Activated CD8-positive, alpha-beta T cell treated with anti-CD3 and anti-CD28 coated beads for 36 hours (primary cell): ENCODE data around the gene PSRC1. TPM values are rescaled to one million over a fixed set of nuclear protein-coding genes. Genes with fewer than 3 reads are reported as not detected.
A peak's percentile ranks its signal among the peaks of the same experiment; 100 is the strongest.

Experiments used
- ATAC-seq: fragments of 200-7000 bp; cut with Tn5 transposase; one replicate; pipeline ENCODE4 v1.10.0; 2021; ENCODE audit warnings: mild to moderate bottlenecking, moderate library complexity
- CTCF ChIA-PET: fragments of 350-600 bp; sonication (Branson Sonifier 250); formaldehyde crosslinking; loops from one replicate; lab custom pipeline; 2021; ENCODE audit warnings: antibody characterized with exemption; lab: Charles Lee
- POLR2A ChIA-PET: fragments of 350-600 bp; sonication (Branson Sonifier 250); formaldehyde crosslinking; loops from one replicate; lab custom pipeline; 2021; ENCODE audit warnings: antibody characterized with exemption; lab: Charles Lee
- DNase-seq: peaks from one replicate; pipeline ENCODE4 v3.0.0-alpha.2; 2020
- H3K27ac Mint-ChIP-seq: one replicate; pipeline ENCODE4 v1.8.0; 2021; ENCODE audit warnings: mild to moderate bottlenecking, mixed read lengths
- H3K27me3 Mint-ChIP-seq: one replicate; pipeline ENCODE4 v1.8.0; 2021; ENCODE audit warnings: mixed read lengths
- H3K36me3 Mint-ChIP-seq: one replicate; pipeline ENCODE4 v1.8.0; 2021; ENCODE audit warnings: low read depth, mixed read lengths
- H3K4me1 Mint-ChIP-seq: one replicate; pipeline ENCODE4 v1.8.0; 2021; ENCODE audit warnings: low read depth, mixed read lengths
- H3K4me3 Mint-ChIP-seq: one replicate; pipeline ENCODE4 v1.8.0; 2021; ENCODE audit warnings: mild to moderate bottlenecking, moderate library complexity, mixed read lengths
- H3K9me3 Mint-ChIP-seq: one replicate; pipeline ENCODE4 v1.8.0; 2021; ENCODE audit warnings: mixed read lengths
- intact Hi-C: fragments of 100-400 bp; cut with micrococcal nuclease; formaldehyde crosslinking; loops from one replicate; pipeline ENCODE4 v1.10.0; 2022
- total RNA-seq, 2 experiments: library from RNA; stranded (reverse); gene quantifications; one replicate each; pipeline ENCODE4 v1.2.3, GENCODE V29; 2021
- TF ChIP-seq, protein P1 (sequence below): fragments of 200-600 bp; IDR thresholded peaks from one replicate; pipeline ENCODE4 v1.8.0; 2022; ENCODE audit warnings: antibody characterized with exemption, mild to moderate bottlenecking

The PSRC1 gene
- total RNA-seq, 2 experiments from 2014 or later, result 12.9 to 14.0 TPM

DNA sequence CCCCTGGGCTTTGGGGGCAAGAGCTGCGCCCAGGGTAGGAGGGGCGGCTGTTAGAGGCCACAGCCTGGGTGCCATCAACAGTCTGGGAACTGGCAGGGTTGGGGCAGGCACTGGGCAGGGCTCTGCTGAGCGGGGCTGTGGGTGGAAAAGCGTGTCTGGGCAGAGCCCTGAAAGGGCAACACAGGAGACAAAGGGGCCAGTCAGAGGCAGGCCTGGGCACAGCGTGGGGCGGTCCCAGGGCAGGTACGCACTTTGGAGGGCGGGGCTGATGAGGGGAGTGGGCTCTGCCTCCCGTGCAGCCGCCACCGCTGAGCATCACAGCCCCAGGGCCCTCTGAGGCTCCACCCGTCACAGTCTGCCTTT lies 19.7 kb downstream of the PSRC1 start:
- Mint-ChIP-seq H3K36me3 (no peaks in the 10 kb centered on the region), H3K9me3 (no peaks in the 10 kb centered on the region), H3K27ac (peak overlapping the region; percentile 76), H3K4me1 (peaks cover 2% of the 10 kb centered on the region), H3K4me3 (peak overlapping the region; percentile 12), H3K27me3 (no peaks in the 10 kb centered on the region)
- intact Hi-C loops, result loop anchor here (5.0 kb wide), 3 partner anchors 56 to 269 kb away; partner anchors contain the start of gene SORT1
- TF ChIP-seq, protein P1, sequence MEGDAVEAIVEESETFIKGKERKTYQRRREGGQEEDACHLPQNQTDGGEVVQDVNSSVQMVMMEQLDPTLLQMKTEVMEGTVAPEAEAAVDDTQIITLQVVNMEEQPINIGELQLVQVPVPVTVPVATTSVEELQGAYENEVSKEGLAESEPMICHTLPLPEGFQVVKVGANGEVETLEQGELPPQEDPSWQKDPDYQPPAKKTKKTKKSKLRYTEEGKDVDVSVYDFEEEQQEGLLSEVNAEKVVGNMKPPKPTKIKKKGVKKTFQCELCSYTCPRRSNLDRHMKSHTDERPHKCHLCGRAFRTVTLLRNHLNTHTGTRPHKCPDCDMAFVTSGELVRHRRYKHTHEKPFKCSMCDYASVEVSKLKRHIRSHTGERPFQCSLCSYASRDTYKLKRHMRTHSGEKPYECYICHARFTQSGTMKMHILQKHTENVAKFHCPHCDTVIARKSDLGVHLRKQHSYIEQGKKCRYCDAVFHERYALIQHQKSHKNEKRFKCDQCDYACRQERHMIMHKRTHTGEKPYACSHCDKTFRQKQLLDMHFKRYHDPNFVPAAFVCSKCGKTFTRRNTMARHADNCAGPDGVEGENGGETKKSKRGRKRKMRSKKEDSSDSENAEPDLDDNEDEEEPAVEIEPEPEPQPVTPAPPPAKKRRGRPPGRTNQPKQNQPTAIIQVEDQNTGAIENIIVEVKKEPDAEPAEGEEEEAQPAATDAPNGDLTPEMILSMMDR, result no peak
- ATAC-seq (peak; percentile 34), DNase-seq (no peak)
- ChIA-PET POLR2A (interaction anchor here (1.5 kb wide), 1 partner anchor 9 kb away, joined by 4 read pairs; no protein-coding TSS in a partner anchor), CTCF (interaction anchor here (0.9 to 4.6 kb wide), 10 partner anchors 10 to 269 kb away, joined by 3 to 47 read pairs (median 4); partner anchors contain the start of genes SARS1 and SORT1)

GRCh38 chr1:109262231-109263055 lies 20.5 kb downstream of the PSRC1 start:
- no peak for ATAC-seq
- Mint-ChIP-seq H3K36me3 (no peaks in the 10 kb centered on the region), H3K27me3 (no peaks in the 10 kb centered on the region), H3K9me3 (no peaks in the 10 kb centered on the region), H3K4me1 (peaks cover 2% of the 10 kb centered on the region), H3K4me3 (no peak overlapping the region), H3K27ac (no peak overlapping the region)
- intact Hi-C loops, result loop anchor here (5.0 kb wide), 3 partner anchors 55 to 270 kb away; partner anchors contain the start of gene SORT1
- POLR2A ChIA-PET, result no interaction called here
- CTCF ChIA-PET, result interaction anchor here (1.1 to 4.6 kb wide), 6 partner anchors 9 to 270 kb away, joined by 3 to 47 read pairs (median 11); partner anchors contain the start of gene SORT1
- TF ChIP-seq, protein P1, result no peak
- no peak for DNase-seq

- Mint-ChIP-seq H3K4me3 (no peak overlapping the region), H3K27ac (no peak overlapping the region), H3K9me3 (no peaks in the 10 kb centered on the region), H3K36me3 (no peaks in the 10 kb centered on the region), H3K4me1 (peaks cover 2% of the 10 kb centered on the region), H3K27me3 (no peaks in the 10 kb centered on the region)
- POLR2A ChIA-PET, result no interaction called here
- TF ChIP-seq, protein P1, result no peak
- ATAC-seq (no peak), DNase-seq (no peak)
- CTCF ChIA-PET, result interaction anchor here (3.5 to 4.6 kb wide), 2 partner anchors 16 to 137 kb away, joined by 18 to 47 read pairs; partner anchors contain the start of gene SORT1
- intact Hi-C loops, result loop anchor here (5.0 kb wide), 3 partner anchors 54 to 271 kb away; partner anchors contain the start of gene SORT1
These were observed 21.4 kb downstream of the PSRC1 start for GRCh38 chr1:109261578-109261977.

DNA sequence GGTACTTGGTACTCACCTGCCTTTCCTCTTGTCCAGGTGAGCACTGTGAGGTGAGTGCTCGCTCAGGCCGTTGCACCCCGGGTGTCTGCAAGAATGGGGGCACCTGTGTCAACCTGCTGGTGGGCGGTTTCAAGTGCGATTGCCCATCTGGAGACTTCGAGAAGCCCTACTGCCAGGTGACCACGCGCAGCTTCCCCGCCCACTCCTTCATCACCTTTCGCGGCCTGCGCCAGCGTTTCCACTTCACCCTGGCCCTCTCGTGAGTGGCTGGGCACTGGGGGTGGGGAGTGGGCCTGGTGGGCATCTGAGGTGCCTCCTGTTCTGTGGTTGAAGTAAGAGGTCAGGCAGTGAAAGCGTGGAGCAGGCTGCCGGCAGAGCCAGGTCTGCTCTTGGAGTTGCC lies 21.9 kb downstream of the PSRC1 start:
- ChIA-PET POLR2A (no interaction called here), CTCF (interaction anchor here (4.6 kb wide), 1 partner anchor 138 kb away, joined by 47 read pairs; the partner anchor contains the start of gene SORT1)
- H3K9me3 Mint-ChIP-seq, result no peaks in the 10 kb centered on the region

More for the DNA sequence above, 21.9 kb downstream of the PSRC1 start:
- intact Hi-C loops, result loop anchor here (5.0 kb wide), 3 partner anchors 54 to 271 kb away; partner anchors contain the start of gene SORT1
- DNase-seq, result no peak
- H3K27me3 Mint-ChIP-seq, result no peaks in the 10 kb centered on the region
- H3K4me1 Mint-ChIP-seq, result peaks cover 4% of the 10 kb centered on the region
- no peak for ATAC-seq
- H3K27ac Mint-ChIP-seq, result no peak overlapping the region
- no peak overlapping the region for H3K4me3 Mint-ChIP-seq
- H3K36me3 Mint-ChIP-seq, result no peaks in the 10 kb centered on the region
- TF ChIP-seq, protein P1, result no peak
